IPS DF 6.9 (cell line): ENCODE measurements around the gene CCDC40.

Source experiments
- DNase-seq: peaks from one replicate; pipeline ENCODE4 v3.0.0-alpha.2; 2013; ENCODE audit warnings: low read depth, low spot score
- H3K27ac ChIP-seq: one replicate; pipeline ENCODE4 v1.5.1; 2013; ENCODE audit warnings: low read length, control low read depth
- H3K27me3 ChIP-seq: 2 replicates; pipeline ENCODE4 v1.6.1; 2013; ENCODE audit warnings: mild to moderate bottlenecking, low read length; ENCODE audit not compliant: control insufficient read depth, insufficient read depth
- H3K36me3 ChIP-seq: 2 replicates; pipeline ENCODE4 v1.6.1; 2013; ENCODE audit warnings: low read length; ENCODE audit not compliant: control insufficient read depth, insufficient read depth
- H3K4me1 ChIP-seq: 2 replicates; pipeline ENCODE4 v1.6.1; 2013; ENCODE audit warnings: low read length; ENCODE audit not compliant: control insufficient read depth, insufficient read depth
- H3K4me3 ChIP-seq: 2 replicates; pipeline ENCODE4 v1.5.1; 2013; ENCODE audit warnings: mild to moderate bottlenecking, low read length
- H3K9me3 ChIP-seq: 2 replicates; pipeline ENCODE4 v1.6.1; 2013; ENCODE audit warnings: low read length, inconsistent platforms; ENCODE audit not compliant: control insufficient read depth, insufficient read depth
- WGBS: extraction: QIAGEN DNeasy Blood & Tissue Kit; methylation state at CpG from one replicate; pipeline ENCODE4 v1.1.7; 2013; ENCODE audit warnings: mixed read lengths, missing lambda C conversion rate; ENCODE audit not compliant: insufficient read length, insufficient coverage; 5-methylcytosine and 5-hydroxymethylcytosine counted together

Gene CCDC40

DNA sequence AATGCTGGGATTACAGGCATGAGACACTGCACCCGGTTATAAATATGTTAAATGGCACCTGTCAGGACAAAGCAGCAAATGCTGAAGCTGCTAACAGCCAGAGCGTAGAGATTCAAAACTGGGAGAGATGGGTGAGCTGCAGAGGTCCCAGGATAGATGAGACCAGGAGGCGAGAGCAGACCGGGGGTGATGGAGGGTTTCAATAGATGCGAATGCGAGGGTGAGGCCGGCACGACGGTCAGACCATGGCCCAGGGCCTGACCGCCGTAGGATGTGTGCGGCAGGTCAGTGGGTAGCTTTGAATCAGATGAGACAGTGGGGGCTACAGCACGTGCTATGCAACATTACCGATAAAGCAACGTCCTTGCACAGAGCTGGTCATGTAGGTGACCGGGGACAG lies 14.3 kb downstream of the CCDC40 start:
- WGBS, result no CpG with 5 or more reads among the region's 16 CpGs
- no peaks in the 10 kb centered on the region for H3K9me3 ChIP-seq

DNA sequence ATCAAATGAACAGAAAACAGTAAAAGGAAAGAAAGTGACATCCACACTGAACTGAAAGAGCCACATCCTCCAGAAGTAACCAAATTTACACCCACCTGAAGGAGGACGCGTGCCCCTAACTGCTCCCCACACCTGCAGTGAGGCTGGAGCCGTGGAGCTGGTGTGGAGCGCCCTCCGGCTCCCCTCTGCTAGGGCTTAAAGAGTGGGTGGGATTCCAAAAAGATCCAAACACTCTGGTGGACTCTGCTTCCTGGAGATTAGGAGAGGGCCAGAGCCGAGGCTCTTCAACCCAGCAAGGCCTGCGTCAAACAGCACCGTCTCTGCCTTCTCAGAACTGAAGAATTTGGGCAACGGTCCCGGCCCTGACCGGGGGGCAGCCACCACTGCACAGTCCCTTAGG lies 15.2 kb downstream of the CCDC40 start:
- no peak overlapping the region for H3K27ac ChIP-seq
- no peaks in the 10 kb centered on the region for H3K36me3 ChIP-seq
- WGBS, result no CpG with 5 or more reads among the region's 11 CpGs
- no peaks in the 10 kb centered on the region for H3K27me3 ChIP-seq
- no peak overlapping the region for H3K4me3 ChIP-seq
- H3K9me3 ChIP-seq, result no peaks in the 10 kb centered on the region
- 0 out of 2 replicates have a peak, but pooled peaks cover 1% of the 10 kb centered on the region for H3K4me1 ChIP-seq
- DNase-seq, result no peak

More for the DNA sequence above, 14.3 kb downstream of the CCDC40 start:
- no peak overlapping the region for H3K27ac ChIP-seq
- H3K36me3 ChIP-seq, result no peaks in the 10 kb centered on the region
- H3K4me3 ChIP-seq, result no peak overlapping the region
- no peak for DNase-seq
- H3K27me3 ChIP-seq, result no peaks in the 10 kb centered on the region
- H3K4me1 ChIP-seq, result 0 out of 2 replicates have a peak, but pooled peaks cover under 1% of the 10 kb centered on the region

DNA sequence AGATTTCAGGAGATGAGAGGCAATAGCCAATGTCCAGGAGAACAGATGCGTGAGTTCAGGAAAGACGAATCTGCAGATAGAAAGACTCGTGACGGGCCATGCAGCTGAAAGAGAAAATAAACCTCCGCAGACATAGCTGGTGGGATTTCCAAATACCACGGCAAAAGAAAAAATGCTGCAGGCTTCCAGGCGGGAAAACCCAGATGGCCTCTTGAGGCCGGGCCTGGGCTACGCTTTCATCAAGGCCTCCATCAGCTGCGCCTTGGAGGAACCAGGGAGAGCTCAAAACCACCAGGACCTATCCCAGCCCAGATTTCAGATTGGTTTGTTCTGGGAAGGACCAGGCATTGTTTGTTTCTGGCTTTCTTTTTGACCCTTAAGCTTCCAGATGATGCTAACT lies 16.7 kb downstream of the CCDC40 start:
- Histone ChIP-seq H3K9me3 (no peaks in the 10 kb centered on the region), H3K36me3 (no peaks in the 10 kb centered on the region), H3K4me3 (no peak overlapping the region), H3K4me1 (0 out of 2 replicates have a peak, but pooled peaks cover 1% of the 10 kb centered on the region), H3K27ac (no peak overlapping the region), H3K27me3 (no peaks in the 10 kb centered on the region)
- no CpG with 5 or more reads among the region's 10 CpGs for WGBS
- no peak for DNase-seq

DNA sequence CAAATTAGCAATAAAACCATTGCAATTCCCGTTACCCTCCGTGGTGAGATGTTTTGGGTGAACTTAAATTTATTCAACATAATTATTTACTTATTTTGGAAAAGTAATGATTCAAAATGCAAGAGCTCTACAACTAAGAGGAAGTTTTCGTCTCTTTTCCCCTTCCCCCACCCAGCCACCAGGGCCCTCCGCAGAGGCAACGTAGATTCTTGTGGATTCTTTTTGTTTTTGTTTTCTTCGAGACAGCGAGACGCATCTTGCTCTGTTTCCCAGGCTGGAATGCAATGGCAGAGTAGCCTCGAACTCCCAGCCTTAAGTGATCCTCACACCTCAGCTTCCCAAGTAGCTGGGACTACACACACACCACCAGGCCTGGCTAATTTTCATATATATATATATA lies 19.2 kb downstream of the CCDC40 start:
- no peaks in the 10 kb centered on the region for H3K27me3 ChIP-seq
- 0 out of 2 replicates have a peak, but pooled peaks cover 1% of the 10 kb centered on the region for H3K4me1 ChIP-seq
- no peak for DNase-seq
- H3K36me3 ChIP-seq, result 0 out of 2 replicates have a peak, but pooled peaks cover 2% of the 10 kb centered on the region
- H3K27ac ChIP-seq, result no peak overlapping the region
- H3K4me3 ChIP-seq, result no peak overlapping the region
- WGBS, result no CpG with 5 or more reads among the region's 9 CpGs
- H3K9me3 ChIP-seq, result no peaks in the 10 kb centered on the region

DNA sequence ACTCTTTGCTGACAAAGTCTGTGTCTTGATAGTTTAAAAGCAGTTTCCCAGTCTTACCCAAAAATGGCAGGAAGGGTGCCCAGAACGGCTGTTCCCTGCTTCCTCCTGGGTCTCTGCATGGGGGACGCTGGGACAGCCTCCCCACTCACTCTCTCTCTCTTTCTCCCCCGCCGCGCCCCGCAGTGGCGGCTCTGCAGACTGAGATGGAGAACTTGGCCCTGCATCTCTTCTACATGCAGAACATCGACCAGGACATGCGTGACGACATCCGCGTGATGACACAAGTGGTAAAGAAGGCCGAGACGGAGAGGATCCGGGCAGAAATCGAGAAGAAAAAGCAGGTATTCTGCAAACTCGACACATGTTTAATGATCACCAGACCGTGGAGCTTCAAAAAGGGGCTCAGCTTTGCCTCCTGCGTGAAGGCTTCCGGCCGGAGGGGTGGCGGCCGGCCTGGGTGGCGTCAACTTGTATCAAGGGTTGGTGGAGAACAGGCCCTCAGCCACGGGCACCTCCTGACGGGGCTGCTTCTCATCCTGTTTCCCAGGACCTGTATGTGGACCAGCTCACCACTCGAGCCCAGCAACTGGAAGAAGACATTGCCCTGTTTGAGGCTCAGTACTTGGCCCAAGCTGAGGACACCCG lies 22.0 kb downstream of the CCDC40 start:
- Histone ChIP-seq H3K36me3 (0 out of 2 replicates have a peak, but pooled peaks cover 2% of the 10 kb centered on the region), H3K9me3 (no peaks in the 10 kb centered on the region), H3K27me3 (no peaks in the 10 kb centered on the region), H3K27ac (no peak overlapping the region), H3K4me1 (peaks cover 1% of the 10 kb centered on the region; the same call in 1 of the 2 replicates), H3K4me3 (no peak overlapping the region)
- no CpG with 5 or more reads among the region's 28 CpGs for WGBS
- DNase-seq, result no peak

DNA sequence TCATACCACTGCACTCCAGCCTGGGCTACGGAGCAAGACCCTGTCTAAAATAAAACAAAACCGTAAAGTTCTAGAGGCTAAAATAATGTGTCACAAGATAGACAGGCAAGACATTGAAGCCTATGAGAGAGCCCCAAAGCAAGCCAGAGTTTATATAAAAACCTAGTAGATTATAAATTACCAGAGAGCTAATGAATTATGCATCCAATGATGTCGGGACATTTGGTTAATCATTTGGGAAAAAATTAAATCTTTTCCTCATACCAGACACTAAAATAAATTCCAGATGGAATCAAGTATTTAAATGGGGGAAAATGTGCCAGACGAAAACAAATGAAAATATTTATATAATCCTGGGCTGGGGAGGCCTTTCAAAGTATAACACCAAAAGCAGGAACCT lies 24.2 kb downstream of the CCDC40 start:
- H3K9me3 ChIP-seq, result no peaks in the 10 kb centered on the region
- no CpG with 5 or more reads among the region's 4 CpGs for WGBS
- H3K27me3 ChIP-seq, result no peaks in the 10 kb centered on the region
- H3K36me3 ChIP-seq, result 0 out of 2 replicates have a peak, but pooled peaks cover 2% of the 10 kb centered on the region
- H3K27ac ChIP-seq, result no peak overlapping the region
- peaks cover 3% of the 10 kb centered on the region for H3K4me1 ChIP-seq
- DNase-seq, result no peak
- H3K4me3 ChIP-seq, result no peak overlapping the region

DNA sequence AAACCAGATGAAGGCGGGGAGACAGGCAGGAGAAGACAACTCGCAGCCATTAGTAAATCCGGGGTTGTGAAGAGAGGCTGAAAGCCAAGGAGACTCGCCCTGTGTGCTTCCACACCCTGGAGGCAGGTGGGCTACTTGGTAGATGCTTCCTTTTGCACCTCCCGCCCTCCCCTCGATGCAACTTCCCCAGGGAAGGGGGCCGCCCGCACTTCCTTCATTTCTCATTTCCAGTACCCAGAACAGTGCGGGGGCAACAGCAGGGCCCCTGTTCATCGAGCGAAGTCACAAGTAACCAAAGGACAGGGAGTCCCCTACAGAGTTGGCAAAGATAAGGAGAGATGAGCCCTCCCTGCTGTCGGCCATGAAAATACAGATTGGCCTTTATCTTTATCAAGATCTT lies 25.0 kb downstream of the CCDC40 start:
- H3K27me3 ChIP-seq, result no peaks in the 10 kb centered on the region
- no peak overlapping the region for H3K27ac ChIP-seq
- no peaks in the 10 kb centered on the region for H3K9me3 ChIP-seq
- no CpG with 5 or more reads among the region's 12 CpGs for WGBS
- peaks cover 2% of the 10 kb centered on the region for H3K4me1 ChIP-seq
- no peak for DNase-seq
- no peak overlapping the region for H3K4me3 ChIP-seq
- H3K36me3 ChIP-seq, result 0 out of 2 replicates have a peak, but pooled peaks cover 2% of the 10 kb centered on the region

DNA sequence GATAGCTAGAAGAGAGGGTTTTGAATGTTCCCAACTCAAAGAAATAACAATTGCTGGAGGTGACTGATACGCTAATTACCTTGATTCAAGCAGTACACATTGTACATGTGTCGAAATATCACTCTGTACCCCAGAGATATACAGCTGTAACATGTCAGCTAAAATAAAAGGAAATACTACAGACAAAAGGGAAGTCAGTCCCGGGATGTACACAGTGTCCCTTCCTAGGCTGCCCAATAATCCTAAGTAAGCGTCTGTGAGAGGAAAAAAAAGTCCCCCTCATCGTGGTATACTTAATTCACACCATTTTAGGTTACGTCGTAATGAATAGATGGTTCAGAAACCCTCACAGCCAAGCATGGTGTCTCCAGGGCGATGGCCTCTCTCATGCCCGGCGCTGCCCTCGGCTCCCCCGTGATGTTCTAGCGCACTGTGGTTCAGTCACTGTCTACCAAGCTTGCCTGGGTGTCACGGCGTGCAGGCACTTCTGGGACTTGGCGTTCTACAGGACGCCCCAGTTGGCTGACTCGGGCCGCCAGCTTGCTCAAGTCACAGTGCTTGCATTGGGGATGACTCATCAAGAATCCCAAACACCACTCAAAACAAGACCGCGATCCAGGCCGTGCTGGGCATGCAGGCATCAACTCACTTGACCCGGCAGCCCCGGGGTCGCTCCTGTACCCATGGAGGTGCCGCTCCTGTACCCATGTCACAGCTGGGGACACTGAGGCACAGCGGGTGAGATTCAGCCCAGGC lies 27.6 kb downstream of the CCDC40 start:
- Histone ChIP-seq H3K27ac (no peak overlapping the region), H3K4me3 (no peak overlapping the region), H3K27me3 (no peaks in the 10 kb centered on the region), H3K4me1 (peaks cover 3% of the 10 kb centered on the region), H3K36me3 (0 out of 2 replicates have a peak, but pooled peaks cover under 1% of the 10 kb centered on the region), H3K9me3 (no peaks in the 10 kb centered on the region)
- no peak for DNase-seq
- no CpG with 5 or more reads among the region's 27 CpGs for WGBS

DNA sequence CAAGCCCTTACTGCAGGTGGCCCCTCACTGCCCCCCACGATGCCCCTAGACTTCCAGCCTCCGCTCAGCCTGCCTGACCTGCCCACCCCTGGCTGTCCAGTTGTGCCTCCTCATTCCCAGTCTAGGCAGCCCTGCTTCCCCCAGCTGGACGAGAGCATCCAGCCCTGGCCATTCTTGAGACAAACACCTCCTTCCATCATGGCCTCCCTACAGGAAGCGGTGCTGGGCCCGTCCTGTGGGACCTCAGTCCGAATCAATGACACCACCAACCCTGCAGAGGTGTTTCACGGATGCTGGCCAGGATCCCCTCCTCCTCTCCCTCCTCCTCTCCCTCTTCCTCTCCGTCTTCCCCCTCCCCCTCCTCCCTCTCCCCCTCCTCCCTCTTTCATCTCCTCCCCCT lies 28.3 kb downstream of the CCDC40 start:
- Histone ChIP-seq H3K9me3 (no peaks in the 10 kb centered on the region), H3K27me3 (no peaks in the 10 kb centered on the region), H3K4me1 (peaks cover 3% of the 10 kb centered on the region), H3K27ac (no peak overlapping the region), H3K36me3 (no peaks in the 10 kb centered on the region), H3K4me3 (no peak overlapping the region)
- WGBS, result no CpG with 5 or more reads among the region's 8 CpGs
- DNase-seq, result no peak

DNA sequence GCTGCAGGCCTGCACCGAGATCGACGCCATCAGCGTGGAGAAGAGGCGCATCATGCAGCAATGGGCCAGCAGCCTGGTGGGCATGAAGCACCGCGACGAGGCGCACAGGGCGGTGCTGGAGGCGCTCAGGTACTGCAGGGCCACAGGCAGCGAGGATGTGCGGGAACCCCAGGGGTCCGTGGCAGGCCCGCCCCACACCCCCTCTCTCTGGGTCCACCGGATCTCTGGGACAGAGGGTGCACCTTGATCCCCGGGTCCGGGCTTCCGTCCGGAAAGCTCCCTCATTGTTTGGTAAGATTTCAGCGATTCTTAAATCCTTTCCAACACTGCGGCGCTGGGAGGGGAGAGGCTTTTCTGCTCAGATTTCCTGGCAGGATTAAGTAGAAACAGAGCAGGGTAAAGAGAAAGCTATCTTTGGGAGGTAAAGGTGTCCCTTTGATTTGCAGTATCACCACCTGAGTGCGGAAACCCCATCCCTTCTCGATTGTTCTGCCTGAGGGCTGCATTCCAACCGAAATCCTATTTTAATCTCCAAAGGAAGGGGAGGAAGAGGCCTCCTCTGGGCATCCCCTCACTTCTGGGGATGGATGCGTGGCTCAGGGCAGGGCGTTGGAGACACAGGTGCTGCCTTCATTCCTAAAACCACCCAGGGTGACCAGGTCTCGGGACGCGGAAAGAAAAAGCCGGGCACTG lies 29.2 kb downstream of the CCDC40 start:
- H3K4me3 ChIP-seq, result no peak overlapping the region
- no peaks in the 10 kb centered on the region for H3K36me3 ChIP-seq
- DNase-seq, result no peak
- H3K9me3 ChIP-seq, result no peaks in the 10 kb centered on the region
- H3K4me1 ChIP-seq, result peaks cover 3% of the 10 kb centered on the region
- no CpG with 5 or more reads among the region's 32 CpGs for WGBS
- no peak overlapping the region for H3K27ac ChIP-seq
- H3K27me3 ChIP-seq, result no peaks in the 10 kb centered on the region
